ENCODE results near the gene CRACDL.

- TF ChIP-seq EP300 (IDR thresholded peaks at IDR 0.05), result no peak
- TF ChIP-seq, protein P1, sequence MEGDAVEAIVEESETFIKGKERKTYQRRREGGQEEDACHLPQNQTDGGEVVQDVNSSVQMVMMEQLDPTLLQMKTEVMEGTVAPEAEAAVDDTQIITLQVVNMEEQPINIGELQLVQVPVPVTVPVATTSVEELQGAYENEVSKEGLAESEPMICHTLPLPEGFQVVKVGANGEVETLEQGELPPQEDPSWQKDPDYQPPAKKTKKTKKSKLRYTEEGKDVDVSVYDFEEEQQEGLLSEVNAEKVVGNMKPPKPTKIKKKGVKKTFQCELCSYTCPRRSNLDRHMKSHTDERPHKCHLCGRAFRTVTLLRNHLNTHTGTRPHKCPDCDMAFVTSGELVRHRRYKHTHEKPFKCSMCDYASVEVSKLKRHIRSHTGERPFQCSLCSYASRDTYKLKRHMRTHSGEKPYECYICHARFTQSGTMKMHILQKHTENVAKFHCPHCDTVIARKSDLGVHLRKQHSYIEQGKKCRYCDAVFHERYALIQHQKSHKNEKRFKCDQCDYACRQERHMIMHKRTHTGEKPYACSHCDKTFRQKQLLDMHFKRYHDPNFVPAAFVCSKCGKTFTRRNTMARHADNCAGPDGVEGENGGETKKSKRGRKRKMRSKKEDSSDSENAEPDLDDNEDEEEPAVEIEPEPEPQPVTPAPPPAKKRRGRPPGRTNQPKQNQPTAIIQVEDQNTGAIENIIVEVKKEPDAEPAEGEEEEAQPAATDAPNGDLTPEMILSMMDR (IDR thresholded peaks at IDR 0.05), result no peak
- TF ChIP-seq POLR2A (IDR thresholded peaks at IDR 0.05), result no peak
- TF ChIP-seq POLR2AphosphoS5 (IDR thresholded peaks at IDR 0.05), result no peak
Observed at GRCh38 chr2:98859323-98859722, 76.7 kb downstream of the CRACDL start.

Data from gastroesophageal sphincter (tissue), 3 donors.